ENCODE measurements around the gene TWF2. TPM values are rescaled to one million over a fixed set of nuclear protein-coding genes. Genes with fewer than 3 reads are reported as not detected.

TWF2 gene
- total and polyA plus RNA-seq, 10 of the 15 experiments (the other 5 are each of a cell fraction or from before 2014, with no cell fraction given), result 0.16 to 106 (median 68.5) TPM

GRCh38 chr3:52204337-52205073, 34.5 kb downstream of the TWF2 start:
- no peaks in the 10 kb centered on the region for H3K9me3 ChIP-seq (replicated peaks; ENCODE audit: control insufficient read depth, insufficient read depth, low read length)

More at GRCh38 chr3:52204337-52205073, 34.5 kb downstream of the TWF2 start:
- H3K27ac ChIP-seq (ENCODE audit: control insufficient read depth, insufficient read depth), result no peak overlapping the region
- ChIA-PET CTCF (interaction anchor here (0.7 to 7.2 kb wide), 18 partner anchors 9 to 201 kb away, joined by 3 to 59 read pairs (median 4); partner anchors contain the start of gene TWF2), POLR2A (interaction anchor here (0.5 to 2.9 kb wide), 6 partner anchors 8 to 104 kb away, joined by 3 to 10 read pairs (median 4); partner anchors contain the start of gene TWF2), SMC1A (ENCODE audit: uncharacterized antibody, unreplicated experiment) (interaction anchor here (0.7 to 2.3 kb wide), 6 partner anchors 16 to 77 kb away, joined by 3 to 16 read pairs (median 4); partner anchors contain the start of gene TLR9), RAD21 (ENCODE audit: unreplicated experiment) (interaction anchor here (0.7 to 1.3 kb wide), 4 partner anchors 21 to 82 kb away, joined by 3 to 4 read pairs (median 4); partner anchors contain the start of gene TLR9)
- no peak for TF ChIP-seq WRNIP1 (IDR thresholded peaks at IDR 0.05; ENCODE audit: borderline replicate concordance, low read depth, low read length)
- TF ChIP-seq NRF1 (conservative IDR thresholded peaks at IDR 0.05; ENCODE audit: low read depth, low read length), result no peak
- no peak for TF ChIP-seq ETV6 (conservative IDR thresholded peaks at IDR 0.05 in 1 of 2, IDR thresholded peaks at IDR 0.05 in 1 of 2; ENCODE audit: borderline replicate concordance in 1 of 2, low read depth in 1 of 2)
- TF ChIP-seq NFYB (IDR thresholded peaks at IDR 0.05; ENCODE audit: insufficient read depth, low read depth, low read length), result no peak
- no peak for TF ChIP-seq ZNF24 (IDR thresholded peaks at IDR 0.05)
- no peak for TF ChIP-seq ATF7 (IDR thresholded peaks at IDR 0.05; ENCODE audit: low read depth)
- no peak for TF ChIP-seq RB1 (IDR thresholded peaks at IDR 0.05; ENCODE audit: borderline replicate concordance)
- TF ChIP-seq IRF4 (IDR thresholded peaks at IDR 0.05; ENCODE audit: low read depth, low read length), result no peak
- no peak for TF ChIP-seq NBN (IDR thresholded peaks at IDR 0.05)
- no peak for TF ChIP-seq BHLHE40 (IDR thresholded peaks at IDR 0.05; ENCODE audit: borderline replicate concordance in 1 of 2, low read depth in 2 of 2, low read length in 1 of 2)
- no peak for TF ChIP-seq ZNF217 (IDR thresholded peaks at IDR 0.05)
- no peak for TF ChIP-seq MEF2A (IDR thresholded peaks at IDR 0.05; ENCODE audit: insufficient read depth, low read depth, low read length)
- TF ChIP-seq TCF12 (IDR thresholded peaks at IDR 0.05; ENCODE audit: low read depth, low read length), result no peak
- TF ChIP-seq BMI1 (IDR thresholded peaks at IDR 0.05; ENCODE audit: borderline replicate concordance), result no peak
- TF ChIP-seq FOXM1 (IDR thresholded peaks at IDR 0.05; ENCODE audit: low read depth, low read length), result no peak
- TF ChIP-seq MTA3 (IDR thresholded peaks at IDR 0.05; ENCODE audit: borderline replicate concordance, low read length), result no peak
- BruUV-seq (replicated peaks), result no TSS peak
- H3K4me1 ChIP-seq (ENCODE audit: control insufficient read depth, insufficient read depth, low read length), result peaks cover 21% of the 10 kb centered on the region; the same call in 1 of the 2 replicates
- no peaks in the 10 kb centered on the region for H4K20me1 ChIP-seq (ENCODE audit: control insufficient read depth, insufficient read depth)
- WGBS (ENCODE audit: insufficient coverage, insufficient replicate concordance, low lambda C conversion rate, missing lambda C conversion rate), result 32% methylated on average over 10 of the region's 10 CpGs
- ATAC-seq (peak; percentile 16; the same call in 1 of the 3 replicates), FAIRE-seq (no peak), DNase-seq (ENCODE audit: low read depth, low spot score) (no peak)
- H3K4me2 ChIP-seq (ENCODE audit: control insufficient read depth, insufficient read depth), result peak overlapping the region; percentile 7; the same call in 1 of the 2 replicates
- no peaks in the 10 kb centered on the region for H3K27me3 ChIP-seq (replicated peaks in 1 of 2; ENCODE audit: control insufficient read depth in 2 of 2, insufficient read depth in 2 of 2, low read length in 1 of 2)
- peaks cover 7% of the 10 kb centered on the region for H3K79me2 ChIP-seq (ENCODE audit: control insufficient read depth, insufficient read depth, low read length)
- in situ Hi-C loops (cut with MboI) (no loop called here), intact Hi-C loops (cut with micrococcal nuclease; ENCODE audit: unreplicated experiment) (no loop called here)
- H3K9ac ChIP-seq (ENCODE audit: control insufficient read depth, insufficient read depth, low read length), result no peak overlapping the region
- H3K36me3 ChIP-seq (ENCODE audit: control insufficient read depth in 2 of 2, insufficient read depth in 2 of 2, low read length in 1 of 2), result peaks cover 7 to 37% of the 10 kb centered on the region in 2 experiments; a peak in 3 of 4 replicates
- no peak overlapping the region for H2AFZ ChIP-seq (ENCODE audit: control insufficient read depth, low read depth, low read length)
- H3K4me3 ChIP-seq, result peak overlapping the region; percentile 3; the same call in 1 of the 2 replicates

Data from GM12878 (cell line).